ENCODE measurements around the gene MYO3A. TPM values are rescaled to one million over a fixed set of nuclear protein-coding genes. Genes with fewer than 3 reads are reported as not detected.

MYO3A gene
- total and polyA plus RNA-seq, 2 of the 4 experiments (the other 2 are of a cell fraction): not detected

- Histone ChIP-seq H3K36me3 (ENCODE audit: control insufficient read depth, insufficient read depth, low read length) (no peaks in the 10 kb centered on the region), H2AK9ac (replicated peaks; ENCODE audit: low read depth, low read length, poor library complexity) (no peak overlapping the region), H2AK5ac (ENCODE audit: low read depth, low read length) (no peak overlapping the region), H2AFZ (replicated peaks; ENCODE audit: low read length, poor library complexity) (no peak overlapping the region), H3K4ac (ENCODE audit: low read depth, low read length) (no peak overlapping the region), H2BK120ac (ENCODE audit: low read depth, low read length) (no peak overlapping the region), H3K27me3 (ENCODE audit: control insufficient read depth, insufficient read depth, low read length) (no peaks in the 10 kb centered on the region), H2BK20ac (ENCODE audit: low read depth, low read length) (no peak overlapping the region), H2BK5ac (ENCODE audit: low read depth, low read length, poor library complexity, severe bottlenecking) (no peak overlapping the region), H2BK15ac (ENCODE audit: low read depth, low read length) (no peak overlapping the region), H3K18ac (ENCODE audit: low read depth, low read length) (no peak overlapping the region), H3K56ac (ENCODE audit: extremely low read depth, insufficient read depth, low read length) (no peak overlapping the region), H3K4me2 (ENCODE audit: low read depth, low read length) (no peak overlapping the region), H3K14ac (replicated peaks; ENCODE audit: low read depth, low read length) (no peak overlapping the region), H4K8ac (ENCODE audit: low read depth in 2 of 2, low read length in 2 of 2) (no peak overlapping the region), H3K4me1 (ENCODE audit: control insufficient read depth, insufficient read depth, low read length) (no peaks in the 10 kb centered on the region), H4K5ac (ENCODE audit: low read depth, low read length) (no peak overlapping the region), H4K20me1 (ENCODE audit: insufficient read depth, low read length) (no peaks in the 10 kb centered on the region), H3K9ac (ENCODE audit: low read depth, low read length) (no peak overlapping the region), H4K91ac (ENCODE audit: insufficient read depth, low read depth, low read length) (no peak overlapping the region), H3K23ac (ENCODE audit: low read depth, low read length) (no peak overlapping the region), H3K9me1 (ENCODE audit: insufficient read depth, low read length) (no peaks in the 10 kb centered on the region), H3K27ac (ENCODE audit: insufficient read depth, low read length) (no peak overlapping the region), H3K79me1 (ENCODE audit: low read depth in 1 of 2, low read length in 2 of 2) (no peaks in the 10 kb centered on the region), H3K4me3 (ENCODE audit: insufficient read depth, low read depth, low read length) (no peak overlapping the region), H3K9me3 (ENCODE audit: control insufficient read depth, insufficient read depth, low read length) (peaks cover 20% of the 10 kb centered on the region)
- POLR2A ChIA-PET (ENCODE audit: unreplicated experiment): no interaction called here
- dilution Hi-C loops (cut with HindIII; ENCODE audit: low sequenced_read_pairs, unreplicated experiment) (no loop called here), intact Hi-C loops (cut with micrococcal nuclease) (no loop called here), in situ Hi-C loops (cut with MboI; ENCODE audit: low sequenced_read_pairs) (no loop called here)
- 41% methylated on average over 3 of the region's 7 CpGs; no CpG with 5 or more reads in 1 of the 2 experiments for WGBS, 2 experiments (ENCODE audit: extremely low coverage in 2 of 2, insufficient read length in 1 of 2)
- CTCF ChIA-PET: no interaction called here
- no peak for DNase-seq
- TF ChIP-seq RFX5 (IDR thresholded peaks at IDR 0.05; ENCODE audit: low read depth, low read length) (no peak), USF2 (IDR thresholded peaks at IDR 0.05; ENCODE audit: low read depth, low read length) (no peak), NFE2L2 (IDR thresholded peaks at IDR 0.05; ENCODE audit: low read depth, low read length) (no peak), CTCF (conservative IDR thresholded peaks at IDR 0.05; ENCODE audit: low read depth, low read length) (no peak), FOS (IDR thresholded peaks at IDR 0.05; ENCODE audit: low read depth, low read length) (no peak), MAFK (IDR thresholded peaks at IDR 0.05; ENCODE audit: low read depth, low read length) (no peak), CHD1 (IDR thresholded peaks at IDR 0.05; ENCODE audit: low read depth, low read length) (no peak)
- no peak for ATAC-seq (ENCODE audit: low read depth)
- no TSS peak for BruUV-seq (replicated peaks)
These were observed 320.6 kb downstream of the MYO3A start for GRCh38 chr10:26254616-26255015.
